HG02852 (cell line): ENCODE measurements around the gene CELF1.

Experiments
- ATAC-seq: cut with Tn5 transposase; IDR thresholded peaks from one replicate; pipeline ENCODE4 v1.9.1; 2021; ENCODE audit warnings: mild to moderate bottlenecking, moderate library complexity; ENCODE audit not compliant: unreplicated experiment

CELF1 gene

DNA sequence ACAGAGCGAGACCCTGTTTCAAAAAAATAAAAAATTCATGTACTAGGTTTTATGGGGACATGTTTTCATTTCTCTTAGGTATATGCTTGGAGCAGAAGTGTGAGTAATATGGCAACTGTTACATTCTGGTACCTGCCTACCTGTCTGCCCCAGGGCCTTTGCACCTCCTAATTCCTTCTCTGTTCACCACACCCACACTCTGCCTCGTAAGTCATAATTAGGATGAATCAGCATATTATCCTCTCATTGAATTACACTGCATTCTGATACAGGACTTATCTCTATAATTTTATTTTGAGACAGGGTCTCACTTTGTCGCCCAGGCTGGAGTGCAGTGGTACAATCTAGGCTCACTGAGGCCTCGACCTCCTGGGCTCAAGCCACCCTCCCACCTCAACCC, 100.9 kb downstream of the CELF1 start:
- ATAC-seq, result no peak

DNA sequence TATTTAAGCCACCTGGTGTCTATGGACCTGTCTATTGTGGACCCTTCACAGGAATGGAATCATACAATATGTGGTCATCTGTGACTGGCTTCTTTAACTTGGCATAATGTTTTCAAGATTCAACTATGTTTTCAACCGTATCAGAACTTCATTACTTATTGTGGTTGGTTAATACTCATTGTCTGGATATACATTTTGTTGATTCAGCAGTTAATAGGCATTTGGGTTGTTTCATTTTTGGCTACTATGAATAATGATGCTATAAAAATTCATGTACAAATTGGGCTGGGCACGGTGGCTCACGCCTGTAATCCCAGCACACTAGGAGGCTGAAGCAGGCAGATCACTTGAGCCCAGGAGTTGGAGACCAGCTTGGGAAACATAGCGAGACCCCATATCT, 101.5 kb downstream of the CELF1 start:
- ATAC-seq, result no peak

DNA sequence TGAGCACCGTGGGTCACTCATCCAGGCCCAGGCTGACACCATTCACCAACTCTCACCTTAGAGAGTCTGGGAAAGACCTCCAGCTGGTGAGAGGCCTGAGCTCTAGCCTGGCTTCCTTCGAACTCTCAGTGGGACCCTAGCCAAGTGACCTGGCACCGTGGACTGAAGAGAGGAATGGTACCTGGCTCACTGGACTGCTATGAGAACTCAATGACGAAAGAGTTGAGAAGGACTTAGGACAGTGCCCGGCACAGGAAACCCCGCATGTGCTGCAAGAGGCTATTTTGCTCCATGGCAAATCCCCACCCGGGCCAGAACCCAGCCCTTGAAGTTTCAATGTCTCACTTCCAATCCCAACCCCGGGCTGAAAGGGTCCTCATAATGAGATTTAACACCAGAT, 103.4 kb downstream of the CELF1 start:
- no peak for ATAC-seq

DNA sequence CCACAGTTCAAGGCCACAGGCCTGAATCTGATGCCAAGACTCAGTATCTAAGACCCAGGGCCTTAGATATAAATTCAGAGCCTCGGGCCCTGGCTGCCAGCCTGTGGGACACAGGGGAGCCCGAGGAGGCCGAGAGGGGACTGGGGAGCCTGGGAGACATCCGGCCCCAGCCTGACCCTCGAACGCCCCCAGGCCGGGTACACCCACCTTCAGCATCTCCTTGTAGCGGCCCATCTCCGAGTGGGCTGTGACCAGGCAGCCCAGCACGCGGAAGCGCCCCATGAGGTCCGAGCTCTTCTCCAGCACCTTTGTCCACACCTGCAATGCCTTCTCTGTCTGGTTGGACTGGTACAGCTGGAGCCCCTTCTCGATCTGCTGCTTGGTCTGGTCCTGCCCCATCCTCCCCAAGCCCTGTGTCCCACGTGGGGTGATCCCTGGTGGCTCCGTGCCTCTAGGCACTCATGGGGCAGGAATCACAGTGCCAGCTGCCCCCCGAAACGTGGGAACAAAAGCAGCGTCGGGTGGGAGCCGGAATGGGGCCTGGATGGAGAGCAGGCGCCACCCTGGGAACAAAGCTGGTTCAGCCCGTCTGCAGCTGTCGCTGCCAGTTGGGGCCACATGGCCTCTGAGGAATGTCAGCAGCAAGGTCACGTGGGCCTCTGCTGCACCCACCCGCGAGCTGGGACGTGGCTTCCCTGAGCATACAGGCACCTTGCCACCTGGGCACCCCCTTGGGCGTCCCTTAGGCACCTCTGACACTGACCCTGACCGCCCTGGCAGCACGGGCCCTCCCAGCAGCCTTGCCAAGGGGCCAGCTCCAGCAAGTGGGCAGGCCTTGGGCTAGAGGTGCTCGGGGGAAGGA, 104.1 kb downstream of the CELF1 start, which contains the start of gene RAPSN:
TSS of gene RAPSN (minus strand) at position 571 of the 862 bp plus-strand sequence. CDS start at position 399, 172 bp downstream.
- ATAC-seq, result no peak

DNA sequence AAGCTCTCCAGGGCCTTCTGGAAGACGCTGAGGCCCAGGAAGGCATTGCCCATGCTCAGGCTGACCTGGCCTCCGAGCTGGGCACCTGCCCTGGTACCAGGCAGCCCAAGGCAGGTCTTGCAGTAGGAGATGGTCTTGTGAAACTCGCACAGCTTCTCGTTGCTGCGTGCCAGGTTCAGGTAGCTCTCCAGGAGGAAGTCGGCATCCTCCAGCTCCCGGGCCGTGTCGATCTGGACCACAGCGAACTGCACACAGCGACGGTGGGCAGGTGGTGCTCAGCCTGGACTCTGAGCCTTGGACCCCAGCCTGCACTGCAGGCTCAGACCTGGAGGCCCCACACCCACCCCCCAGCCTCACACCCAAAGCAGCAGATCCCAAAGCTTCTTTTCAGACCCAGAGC, 105.0 kb downstream of the CELF1 start:
- no peak for ATAC-seq

DNA sequence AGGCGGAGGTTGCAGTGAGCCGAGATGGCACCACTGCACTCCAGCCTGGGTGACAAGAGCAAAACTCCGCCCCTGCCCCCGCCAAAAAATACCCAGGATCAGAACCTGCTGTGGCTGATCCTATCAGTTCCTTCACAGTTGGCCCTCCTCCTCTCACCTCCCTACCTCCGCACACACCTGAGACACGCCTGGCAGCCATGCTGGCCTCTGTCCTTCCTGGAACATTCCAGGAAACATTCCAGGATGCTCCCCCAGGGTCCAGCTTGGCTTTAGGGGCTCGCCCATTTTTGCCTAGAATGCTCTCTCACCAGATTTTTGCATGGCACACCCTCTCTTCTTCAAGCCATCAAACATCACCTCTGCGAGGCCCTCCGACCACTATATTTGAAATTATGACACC, 106.1 kb downstream of the CELF1 start:
- ATAC-seq, result no peak

DNA sequence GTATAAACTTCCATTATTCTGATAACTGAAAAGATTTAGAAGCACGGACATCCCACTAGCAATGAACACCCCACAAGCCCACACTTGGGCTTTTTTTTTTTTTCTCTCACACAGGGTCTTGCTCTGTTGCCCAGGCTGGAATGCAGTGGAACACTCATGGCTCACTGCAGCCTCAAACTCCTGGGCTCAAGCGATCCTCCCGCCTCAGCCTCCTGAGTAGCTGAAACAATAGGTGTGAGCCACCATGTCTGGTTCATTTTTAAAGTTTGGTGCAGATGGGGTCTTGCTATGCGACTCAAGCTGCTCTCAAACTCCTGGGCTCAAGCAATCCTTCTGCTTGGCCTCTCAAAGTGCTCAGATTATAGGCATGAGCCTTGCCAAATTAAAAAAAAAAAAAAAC, 107.1 kb downstream of the CELF1 start:
- no peak for ATAC-seq

DNA sequence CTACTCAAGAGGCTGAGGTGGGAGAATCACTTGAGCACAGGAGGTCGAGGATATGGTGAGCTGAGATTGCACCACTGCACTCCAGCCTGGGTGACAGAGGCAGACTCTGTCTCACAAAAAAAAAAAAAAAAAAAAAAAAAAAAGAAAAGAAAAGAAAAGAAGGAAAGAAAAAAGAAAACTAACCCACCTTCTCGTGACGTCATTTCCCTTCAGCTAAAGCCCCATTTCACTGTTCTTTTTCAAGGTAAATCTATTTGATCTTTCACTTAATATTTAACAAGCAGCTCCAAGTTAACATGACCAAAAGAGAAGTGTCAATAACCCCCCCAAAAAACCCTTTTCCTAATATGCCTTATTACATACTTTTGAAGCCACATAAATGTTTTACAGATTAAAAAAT, 109.1 kb downstream of the CELF1 start:
- no peak for ATAC-seq

DNA sequence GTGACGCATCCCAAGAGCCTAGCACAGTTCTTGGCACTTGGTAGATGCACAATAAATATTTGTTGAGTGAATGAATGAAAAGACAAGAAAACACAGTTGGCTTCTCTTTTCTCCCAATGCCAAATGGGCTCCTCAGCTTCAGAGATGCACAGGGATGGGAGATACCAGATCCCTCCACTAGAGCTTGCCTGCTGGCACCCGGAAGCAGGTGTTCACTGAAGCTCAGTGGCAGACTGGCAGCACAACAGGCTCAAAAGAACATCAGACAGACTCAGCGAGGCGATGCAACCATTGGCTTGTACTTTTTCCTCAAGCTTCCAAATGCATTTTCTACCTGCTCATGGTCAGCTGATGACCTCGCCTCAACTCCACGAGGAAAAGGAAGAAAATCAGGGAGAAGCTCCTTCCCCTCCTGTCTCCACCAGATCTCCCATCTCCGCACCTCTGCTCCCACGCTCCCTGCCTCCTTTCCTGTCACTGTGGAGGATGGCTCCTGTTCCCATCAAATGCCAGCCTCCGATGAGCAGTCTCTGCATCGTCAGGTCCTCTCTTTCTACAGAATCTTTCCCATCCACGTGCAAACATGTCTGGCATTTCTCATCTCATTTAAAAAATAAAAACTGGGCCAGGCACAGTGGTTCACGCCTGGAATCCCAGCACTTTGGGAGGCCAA, 109.8 kb downstream of the CELF1 start:
- no peak for ATAC-seq

DNA sequence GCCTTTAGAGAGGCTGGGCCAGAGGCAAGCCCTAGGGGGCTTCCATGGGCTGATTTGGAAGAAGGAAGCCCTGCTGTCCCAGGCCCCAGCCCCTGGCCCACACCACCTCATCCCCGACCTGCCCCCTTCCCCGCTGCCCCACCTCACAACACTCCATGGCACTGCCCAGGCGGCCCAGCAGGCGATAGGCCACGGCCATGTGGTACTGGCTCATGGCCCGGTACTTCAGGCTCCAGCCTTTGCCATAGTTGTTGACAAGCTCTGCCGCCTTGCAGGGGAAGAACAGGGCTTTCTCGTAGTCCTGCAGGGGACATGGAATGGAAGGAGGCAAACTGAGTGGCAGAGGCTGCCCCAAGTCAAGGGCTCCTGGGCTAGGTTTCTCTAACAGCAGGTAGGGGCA, 110.4 kb downstream of the CELF1 start:
- no peak for ATAC-seq

DNA sequence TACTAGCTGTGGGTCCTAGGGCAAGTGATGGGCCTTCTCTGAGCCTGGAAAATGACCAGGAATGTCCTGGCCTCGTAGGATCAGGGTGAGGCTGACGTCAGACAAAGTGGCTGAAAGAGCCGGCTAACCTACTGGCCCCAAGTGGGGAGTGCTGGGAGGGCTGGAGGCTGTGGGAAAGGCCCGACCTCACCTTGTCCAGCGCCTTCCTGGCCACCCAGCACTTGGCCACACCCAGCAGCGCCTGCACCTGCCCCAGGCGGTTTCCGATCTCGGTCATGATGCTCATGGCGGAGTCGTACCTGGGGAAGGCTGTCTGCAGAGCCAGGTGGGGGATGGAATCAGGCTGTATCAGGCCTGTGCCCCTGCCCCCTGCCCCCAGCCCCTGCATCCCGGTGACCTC, 111.5 kb downstream of the CELF1 start:
- no peak for ATAC-seq

DNA sequence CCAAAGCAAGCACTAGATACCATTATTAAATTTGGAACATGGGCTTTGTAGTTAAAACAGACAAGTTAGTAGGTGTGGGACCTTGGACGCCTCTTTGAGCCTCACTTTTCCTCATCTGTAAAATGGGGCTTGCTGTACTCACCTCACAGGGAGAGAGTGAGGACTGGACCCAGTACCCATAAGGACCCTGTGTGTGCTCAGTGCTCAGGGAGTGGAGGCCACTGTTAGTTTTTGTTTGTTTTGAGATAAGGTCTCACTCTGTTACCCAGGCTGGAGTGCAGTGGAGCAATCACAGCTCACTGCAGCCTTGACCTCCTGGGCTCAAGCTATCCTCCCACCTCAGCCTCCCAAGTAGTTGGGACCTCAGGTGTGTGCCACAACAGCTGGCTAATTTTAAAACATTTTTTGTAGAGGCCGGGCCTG, 112.9 kb downstream of the CELF1 start:
- ATAC-seq, result no peak

DNA sequence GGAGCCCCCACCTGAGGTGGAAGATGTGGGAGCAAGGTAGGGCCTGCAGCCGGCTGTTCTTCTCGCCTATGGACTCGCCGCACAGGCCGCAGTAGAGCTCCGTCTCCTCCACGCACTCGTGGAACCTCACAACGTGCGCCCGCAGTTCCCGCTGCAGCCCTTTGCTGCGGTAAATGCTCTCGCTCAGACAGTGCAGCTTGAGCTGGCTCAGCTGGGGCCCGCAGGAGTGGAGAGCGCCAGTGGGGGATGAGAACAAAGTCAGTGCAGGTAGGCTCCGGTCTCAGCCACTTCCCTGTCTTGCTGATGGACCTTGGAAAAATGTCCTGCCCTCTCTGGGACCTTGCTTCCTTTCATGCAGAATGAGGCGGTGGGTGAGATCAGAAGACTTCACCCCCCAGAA, 114.2 kb downstream of the CELF1 start:
- ATAC-seq, result no peak

DNA sequence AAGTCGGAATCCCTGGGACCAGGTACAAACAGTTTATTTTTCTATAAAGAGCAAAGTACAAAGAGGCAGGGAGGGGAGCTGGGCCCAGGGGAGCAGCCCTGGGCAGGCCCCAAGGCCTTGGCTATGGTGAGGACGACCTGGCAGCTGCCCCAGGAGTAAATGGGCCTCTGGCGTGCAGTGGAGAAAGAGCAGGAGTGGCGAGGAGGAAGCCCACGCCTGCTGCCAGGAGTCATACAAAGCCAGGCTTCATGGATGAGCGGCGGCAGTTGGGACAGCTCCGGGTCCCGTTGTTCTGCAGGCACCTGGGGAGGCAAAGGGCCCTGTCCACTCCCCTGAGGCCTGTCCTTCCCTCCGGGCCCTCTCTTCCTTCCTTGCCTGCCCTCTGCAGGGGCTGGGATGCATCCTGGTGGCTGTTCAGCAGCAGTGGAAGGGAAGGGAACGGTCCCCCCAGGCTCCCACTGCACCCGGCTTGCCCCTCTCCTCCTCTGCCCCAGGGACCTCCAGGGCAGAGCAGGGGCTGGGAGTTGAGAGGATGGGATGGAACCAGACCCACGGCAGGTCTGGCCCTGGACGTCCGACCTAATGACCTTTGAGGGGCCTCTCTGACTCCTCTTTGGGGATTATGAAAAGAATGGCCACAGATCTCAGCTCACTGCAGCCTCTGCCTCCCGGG, 115.0 kb downstream of the CELF1 start:
- no peak for ATAC-seq

DNA sequence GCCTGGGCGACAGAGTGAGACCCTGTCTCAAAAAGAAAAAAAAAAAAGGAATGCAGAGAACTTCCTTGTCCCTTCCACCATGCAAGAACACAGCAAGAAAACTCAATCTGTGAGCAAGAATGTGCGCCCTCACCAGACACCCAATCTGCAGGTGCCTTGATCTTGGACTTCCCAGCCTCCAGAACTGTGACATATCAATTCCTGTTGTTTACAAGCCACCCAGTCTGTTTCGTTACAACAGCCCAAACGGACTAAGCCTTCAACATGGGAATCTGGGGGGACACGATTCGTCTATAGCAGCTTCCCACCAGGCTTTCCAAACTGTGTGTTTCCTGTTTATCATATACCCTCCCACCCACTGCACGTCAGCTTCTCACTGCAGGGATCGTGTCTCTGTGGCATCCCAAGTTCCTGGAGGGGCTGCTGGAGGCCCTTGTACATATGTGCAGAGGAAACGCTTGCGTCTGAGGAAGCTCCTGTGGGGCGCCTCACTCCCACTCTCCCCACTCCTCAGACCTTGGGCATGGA, 115.7 kb downstream of the CELF1 start:
- ATAC-seq, result no peak

DNA sequence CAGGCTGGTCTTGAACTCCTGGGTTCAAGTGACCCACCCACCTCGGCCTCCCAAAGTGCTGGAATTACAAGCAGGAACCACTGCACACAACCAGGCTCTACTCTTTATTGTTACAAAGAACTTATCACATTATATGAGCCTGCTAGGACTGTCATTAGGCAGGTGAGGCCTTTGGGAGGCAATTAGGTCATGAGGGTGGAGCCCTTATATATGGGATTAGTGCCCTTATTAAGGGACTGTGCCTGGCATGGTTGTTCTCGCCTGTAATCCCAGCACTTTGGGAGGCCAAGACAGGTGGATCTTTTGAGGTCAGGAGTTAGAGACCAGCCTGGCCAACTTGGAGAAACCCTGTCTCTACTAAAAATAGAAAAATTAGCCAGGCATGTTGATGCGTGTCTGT, 116.2 kb downstream of the CELF1 start:
- ATAC-seq, result no peak

DNA sequence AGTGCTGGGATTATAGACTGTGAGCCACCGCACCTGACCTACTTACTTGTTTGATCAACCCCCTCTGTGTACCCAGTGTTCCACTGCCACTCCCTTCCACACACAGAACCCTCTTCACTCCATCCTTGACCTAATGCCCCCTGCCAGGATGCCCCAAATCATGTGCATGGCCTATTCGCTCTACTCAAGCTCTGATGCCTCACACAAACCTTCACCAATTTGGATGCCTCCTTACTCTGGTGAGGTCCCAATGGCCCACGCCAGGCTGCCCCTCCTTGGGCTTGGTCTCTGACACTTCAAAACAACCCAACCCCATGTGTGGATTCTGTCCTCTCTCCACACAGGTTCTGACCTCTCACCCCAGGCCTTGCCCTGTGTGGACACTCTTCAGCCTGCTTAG, 117.2 kb downstream of the CELF1 start:
- ATAC-seq, result no peak

DNA sequence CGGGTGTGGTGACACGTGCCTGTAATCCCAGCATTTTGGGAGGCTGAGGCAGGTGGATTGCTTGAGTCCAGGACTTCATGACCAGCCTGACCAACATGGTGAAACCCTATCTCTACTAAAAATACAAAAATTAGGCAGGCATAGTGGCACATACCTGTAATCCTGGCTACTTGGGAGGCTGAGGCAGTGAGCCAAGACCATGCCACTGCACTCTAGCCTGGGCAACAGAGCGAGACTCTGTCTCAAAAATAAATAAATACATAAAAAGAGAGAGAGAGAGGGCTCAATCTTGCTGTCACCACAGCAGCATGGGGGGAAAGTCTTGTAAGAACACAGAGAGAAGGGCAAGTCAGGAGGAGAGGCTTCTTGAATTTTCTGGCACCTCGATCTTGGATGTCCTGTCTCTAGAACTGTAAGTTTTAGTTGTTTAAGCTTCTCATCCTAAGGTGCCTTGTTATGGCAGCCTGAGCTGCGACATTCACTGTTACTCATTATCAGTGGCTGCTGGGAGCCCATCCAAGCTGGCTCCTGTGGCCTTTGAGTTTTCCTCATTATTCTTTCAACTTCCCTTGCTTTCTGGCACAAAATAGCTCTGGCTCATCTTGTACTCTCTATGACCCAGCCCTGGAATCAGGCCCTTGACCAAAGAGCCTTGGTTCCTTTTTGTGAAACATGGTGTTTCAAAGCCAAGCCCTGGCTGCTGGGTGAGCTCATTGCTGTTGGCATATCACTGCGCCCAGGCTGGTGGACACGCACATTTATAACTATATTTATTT, 118.7 kb downstream of the CELF1 start:
- ATAC-seq, result no peak

DNA sequence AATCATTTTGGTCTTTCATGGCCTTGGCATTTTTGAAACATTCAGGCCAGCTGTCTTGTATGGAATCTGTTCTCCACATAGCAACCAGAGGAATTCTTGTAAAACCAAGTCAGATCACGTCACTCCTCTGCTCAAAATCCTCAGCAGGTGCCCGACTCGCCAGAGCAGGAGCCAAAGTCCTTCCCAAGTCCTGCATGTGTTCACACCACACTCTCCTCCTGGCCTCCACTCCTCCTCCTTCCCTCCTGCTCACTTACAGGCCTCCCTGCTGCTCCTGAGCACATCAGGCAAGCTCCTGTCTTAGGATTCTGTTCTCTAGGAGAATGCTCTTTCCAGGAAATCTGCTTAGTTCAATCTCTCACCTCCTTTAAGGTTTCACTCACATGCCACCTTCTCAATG, 119.8 kb downstream of the CELF1 start:
- ATAC-seq, result no peak

DNA sequence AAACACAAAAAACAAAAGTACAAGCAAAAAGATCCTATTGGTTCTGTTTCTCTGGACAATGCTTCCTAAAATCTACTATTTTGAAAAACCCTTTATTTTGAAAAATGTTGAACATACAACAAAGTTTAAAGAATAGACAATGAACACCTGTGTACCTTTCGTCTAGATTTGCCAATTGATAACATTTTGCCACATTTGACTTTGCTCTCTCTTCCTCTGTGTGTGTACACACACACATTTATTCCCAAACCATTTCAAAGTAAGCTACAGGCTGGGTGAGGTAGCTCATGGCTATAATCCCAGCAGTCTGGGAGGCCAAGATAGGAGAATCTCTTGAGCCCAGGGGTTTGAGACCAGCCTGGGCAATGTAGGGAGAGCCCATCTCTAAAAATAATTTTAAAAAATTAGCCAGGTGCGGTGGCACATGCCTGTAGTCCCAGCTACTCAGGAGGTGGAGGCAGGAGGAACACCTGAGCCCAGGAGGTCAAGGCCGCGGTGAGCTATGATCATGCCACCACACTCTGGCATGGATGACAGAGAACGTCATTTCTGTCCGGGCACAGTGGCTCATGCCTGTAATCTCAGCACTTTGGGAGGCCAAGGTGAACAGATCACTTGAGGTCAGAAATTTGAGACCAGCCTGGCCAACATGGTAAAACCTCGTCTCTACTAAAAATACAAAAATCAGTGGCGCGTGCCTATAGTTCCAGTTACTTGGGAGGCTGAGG, 121.4 kb downstream of the CELF1 start:
- no peak for ATAC-seq
